Jurkat, Clone E6-1 (cell line): ENCODE measurements around the gene TPM1.

Experiments
- DNase-seq: peaks from one replicate; pipeline ENCODE4 v3.0.0-alpha.2; 2011; ENCODE audit warnings: low read depth, low spot score
- H3K4me3 ChIP-seq: 2 replicates; pipeline ENCODE4 v1.5.1; 2011; ENCODE audit warnings: mild to moderate bottlenecking, low read length, control low read depth, moderate library complexity

The TPM1 gene

GRCh38 chr15:63014578-63014977 lies 28.0 kb upstream of the TPM1 start:
- H3K4me3 ChIP-seq = no peak overlapping the region
- DNase-seq = no peak

DNA sequence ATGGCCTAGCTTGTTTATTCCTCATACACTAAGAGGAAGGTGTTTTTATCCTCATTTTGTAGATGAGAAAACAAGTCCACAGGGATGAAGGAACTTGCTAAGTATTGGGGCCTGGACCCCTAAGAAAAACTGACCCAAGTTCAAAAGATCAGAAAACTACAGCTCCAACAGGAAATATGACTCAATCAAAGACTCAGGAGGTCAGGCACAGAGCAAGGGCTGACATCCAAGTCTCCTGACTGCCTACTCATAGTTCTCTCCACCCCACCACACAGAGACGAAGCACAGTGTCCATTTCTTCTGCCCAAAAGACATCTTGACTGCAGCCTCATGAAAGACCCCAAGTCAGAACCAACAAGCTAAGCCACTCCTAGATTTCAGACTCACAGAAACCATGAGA lies 26.9 kb upstream of the TPM1 start:
- no peak for DNase-seq
- H3K4me3 ChIP-seq = no peak overlapping the region

GRCh38 chr15:63016234-63016633 lies 26.3 kb upstream of the TPM1 start:
- DNase-seq = no peak
- H3K4me3 ChIP-seq = no peak overlapping the region

GRCh38 chr15:63018639-63019038 lies 23.9 kb upstream of the TPM1 start:
- no peak overlapping the region for H3K4me3 ChIP-seq
- no peak for DNase-seq

- DNase-seq = no peak
- no peak overlapping the region for H3K4me3 ChIP-seq
Observed at GRCh38 chr15:63019511-63020109, 22.9 kb upstream of the TPM1 start.

DNA sequence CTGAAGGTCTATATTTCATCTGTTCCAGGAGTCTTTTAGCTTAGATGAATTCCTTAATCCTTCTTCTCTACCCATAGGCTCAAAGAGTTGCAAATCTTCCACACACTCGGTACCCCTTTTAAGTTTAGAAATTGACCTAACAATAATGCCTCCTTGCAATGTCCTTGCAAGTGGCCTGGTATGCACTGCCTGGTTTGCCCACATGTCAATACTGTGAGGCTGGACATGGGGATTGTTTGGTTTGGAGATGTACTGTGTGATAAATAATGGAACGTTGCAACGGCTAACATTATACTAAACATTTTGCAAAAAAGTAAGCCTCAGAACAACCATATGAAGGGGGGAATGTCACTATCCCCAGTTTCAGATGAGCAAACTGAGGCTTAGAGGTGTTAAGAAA lies 22.4 kb upstream of the TPM1 start:
- no peak for DNase-seq
- no peak overlapping the region for H3K4me3 ChIP-seq

GRCh38 chr15:63020759-63021430 lies 21.7 kb upstream of the TPM1 start:
- no peak for DNase-seq
- no peak overlapping the region for H3K4me3 ChIP-seq

GRCh38 chr15:63022181-63022580 lies 20.4 kb upstream of the TPM1 start:
- no peak for DNase-seq
- H3K4me3 ChIP-seq = no peak overlapping the region

GRCh38 chr15:63022663-63023062 lies 19.9 kb upstream of the TPM1 start:
- no peak overlapping the region for H3K4me3 ChIP-seq
- no peak for DNase-seq

GRCh38 chr15:63023351-63023945 lies 19.1 kb upstream of the TPM1 start:
- DNase-seq = no peak
- H3K4me3 ChIP-seq = no peak overlapping the region

- no peak overlapping the region for H3K4me3 ChIP-seq
- peak; percentile 11 for DNase-seq
Observed at GRCh38 chr15:63025460-63025859, 17.1 kb upstream of the TPM1 start.

- DNase-seq = no peak
Observed at GRCh38 chr15:63027646-63028045, 14.9 kb upstream of the TPM1 start.

DNA sequence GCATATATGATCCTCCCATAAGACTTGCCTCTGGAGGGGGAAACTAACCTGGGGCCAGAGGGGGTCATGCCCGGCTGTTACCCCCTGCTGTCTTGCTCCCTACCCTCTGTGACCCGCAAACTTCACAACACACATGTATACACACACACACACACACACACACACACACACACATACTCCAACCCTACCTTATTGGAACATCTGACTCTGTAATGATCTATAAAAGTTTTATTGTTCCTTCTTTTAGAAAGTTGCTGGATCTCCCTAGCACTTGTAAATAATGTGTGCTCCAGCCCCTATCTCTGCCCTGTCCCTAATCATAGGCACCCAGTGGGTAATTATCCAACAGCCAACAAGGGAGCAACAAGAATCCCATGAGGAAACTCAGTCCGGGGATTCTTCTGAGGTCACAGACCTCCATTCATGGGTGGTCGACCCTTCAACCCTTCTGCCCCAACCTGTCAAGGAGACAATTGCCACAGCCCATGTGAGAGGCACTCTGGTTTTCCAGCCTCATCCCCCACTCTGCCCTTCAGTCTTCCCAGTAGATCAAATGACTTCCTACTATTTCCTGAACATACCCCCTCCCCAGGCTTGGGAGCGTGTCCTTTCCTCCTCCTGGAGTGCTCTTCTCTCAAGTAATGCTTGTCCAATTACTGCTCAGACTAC lies 14.0 kb upstream of the TPM1 start:
- no peak for DNase-seq
- H3K4me3 ChIP-seq = no peak overlapping the region

More at GRCh38 chr15:63027646-63028045, 14.9 kb upstream of the TPM1 start:
- H3K4me3 ChIP-seq = no peak overlapping the region

- no peak overlapping the region for H3K4me3 ChIP-seq
- DNase-seq = no peak
Observed at GRCh38 chr15:63029676-63030075, 12.9 kb upstream of the TPM1 start.

DNA sequence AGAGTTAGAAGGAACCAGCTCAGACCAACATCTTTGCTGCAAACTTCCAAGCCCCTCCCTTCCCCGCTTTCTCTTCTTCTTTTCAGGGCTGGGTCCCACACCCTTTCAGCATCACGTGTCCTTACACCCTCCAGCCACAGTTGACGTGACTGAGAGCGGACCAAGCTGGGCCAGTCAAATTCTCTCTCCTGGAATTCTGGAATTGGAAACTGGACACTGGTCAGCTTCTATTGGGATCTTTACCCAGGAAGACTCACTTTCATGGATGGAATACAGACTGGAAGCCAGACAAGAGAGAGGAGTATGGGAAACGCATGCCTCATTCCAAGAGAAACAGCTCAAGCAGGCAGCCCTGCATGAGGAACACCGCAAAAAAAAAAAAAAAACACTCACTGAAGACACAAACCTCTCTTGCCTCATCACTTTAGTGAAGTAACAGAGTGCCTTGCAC lies 12.4 kb upstream of the TPM1 start:
- H3K4me3 ChIP-seq = no peak overlapping the region
- DNase-seq = no peak

- no peak for DNase-seq
- no peak overlapping the region for H3K4me3 ChIP-seq
Observed at GRCh38 chr15:63034578-63034977, 8.0 kb upstream of the TPM1 start.

DNA sequence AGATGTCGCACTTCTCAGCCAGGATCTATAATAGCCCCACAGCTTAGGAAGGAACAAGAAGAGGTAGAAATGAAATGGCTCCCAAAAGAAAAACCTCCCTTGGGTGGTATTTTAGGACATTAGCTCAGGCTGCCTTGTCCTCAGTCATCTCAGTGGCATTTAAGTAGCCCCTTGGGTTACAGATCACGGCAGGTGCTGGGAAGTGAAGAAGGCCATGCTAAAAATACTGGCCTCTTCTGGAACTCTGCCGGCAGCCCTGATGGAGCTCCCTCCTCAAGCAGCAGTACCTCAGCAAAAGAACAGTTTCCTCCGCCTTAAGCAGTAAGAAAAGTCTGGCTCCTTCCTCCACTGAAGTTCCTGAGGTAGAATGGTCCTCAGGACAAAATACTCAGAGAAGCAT lies 7.3 kb upstream of the TPM1 start:
- no peak overlapping the region for H3K4me3 ChIP-seq
- DNase-seq = no peak

DNA sequence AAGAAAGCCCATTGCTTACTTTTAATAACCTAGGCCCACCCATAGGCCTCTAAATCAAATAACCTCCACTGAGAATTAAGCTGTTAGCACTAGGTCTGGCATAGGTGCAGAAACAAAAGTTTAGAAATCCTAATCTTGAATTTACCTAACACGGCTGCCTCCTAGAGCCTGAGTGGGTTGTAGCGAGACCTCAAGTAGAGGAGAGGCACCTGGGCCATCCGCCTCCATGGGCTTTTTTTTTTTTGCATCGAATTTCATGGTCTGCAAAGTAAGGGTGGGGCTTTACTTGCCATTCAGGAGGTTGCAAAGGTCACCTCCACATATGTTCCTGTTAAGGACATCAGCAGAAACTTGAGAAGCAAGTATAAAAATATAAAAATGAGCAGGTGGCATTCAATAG lies 6.6 kb upstream of the TPM1 start:
- no peak overlapping the region for H3K4me3 ChIP-seq
- DNase-seq = no peak

- no peak for DNase-seq
- H3K4me3 ChIP-seq = no peak overlapping the region
Observed at GRCh38 chr15:63037976-63038720, 4.4 kb upstream of the TPM1 start.
